Ishikawa (cell line): ENCODE measurements around the gene GSX1.

Source experiments
- CEBPB ChIP-seq: IDR thresholded peaks from 2 replicates; pipeline ENCODE4 v1.6.1; 2012
- CREB1 ChIP-seq: IDR thresholded peaks from 2 replicates; pipeline ENCODE4 v1.6.1; 2012; ENCODE audit warnings: low read depth
- EP300 ChIP-seq: IDR thresholded peaks from 2 replicates; pipeline ENCODE4 v1.6.1; 2012; ENCODE audit warnings: borderline replicate concordance
- FOXM1 ChIP-seq: IDR thresholded peaks from 2 replicates; pipeline ENCODE4 v1.6.1; 2012; ENCODE audit warnings: low read depth, borderline replicate concordance
- MAX ChIP-seq: IDR thresholded peaks from 2 replicates; pipeline ENCODE4 v1.6.1; 2012
- NFIC ChIP-seq: IDR thresholded peaks from 2 replicates; pipeline ENCODE4 v1.6.1; 2012
- RAD21 ChIP-seq: IDR thresholded peaks from 2 replicates; pipeline ENCODE4 v1.6.1; 2012; ENCODE audit warnings: low read depth
- REST ChIP-seq: IDR thresholded peaks from 2 replicates; pipeline ENCODE4 v1.6.1; 2012; ENCODE audit warnings: low read depth, mild to moderate bottlenecking
- TAF1 ChIP-seq: IDR thresholded peaks from 2 replicates; pipeline ENCODE4 v1.6.1; 2012; ENCODE audit warnings: low read depth, mild to moderate bottlenecking
- TCF12 ChIP-seq: IDR thresholded peaks from 2 replicates; pipeline ENCODE4 v1.6.1; 2012; ENCODE audit warnings: low read depth
- TEAD4 ChIP-seq: IDR thresholded peaks from 2 replicates; pipeline ENCODE4 v1.6.1; 2012
- USF1 ChIP-seq: IDR thresholded peaks from 2 replicates; pipeline ENCODE4 v1.6.1; 2012
- YY1 ChIP-seq: IDR thresholded peaks from 2 replicates; pipeline ENCODE4 v1.6.1; 2012; ENCODE audit warnings: low read depth

GRCh38 chr13:27791146-27791900, 960 bp upstream of the GSX1 start:
- no peak for TF ChIP-seq MAX
- TF ChIP-seq FOXM1: no peak
- no peak for TF ChIP-seq REST
- TF ChIP-seq EP300: no peak
- no peak for TF ChIP-seq TAF1
- no peak for TF ChIP-seq TEAD4
- no peak for TF ChIP-seq TCF12
- no peak for TF ChIP-seq CEBPB
- no peak for TF ChIP-seq NFIC
- no peak for TF ChIP-seq YY1
- no peak for TF ChIP-seq RAD21
- TF ChIP-seq USF1: no peak
- TF ChIP-seq CREB1: no peak
